ENCODE measurements around the gene HS3ST3A1. TPM values are rescaled to one million over a fixed set of nuclear protein-coding genes. Genes with fewer than 3 reads are reported as not detected.

Gene HS3ST3A1
- total RNA-seq, 1 donor from 2014 or later: not detected

GRCh38 chr17:13561606-13562270 lies 40.0 kb downstream of the HS3ST3A1 start:
- ChIA-PET CTCF (no interaction called here), POLR2A (no interaction called here)
- intact Hi-C loops (cut with micrococcal nuclease): no loop called here
- H3K4me1 Mint-ChIP-seq: no peaks in the 10 kb centered on the region
- DNase-seq (no peak), ATAC-seq (ENCODE audit: low read depth) (no peak)
- no peaks in the 10 kb centered on the region for H3K27me3 Mint-ChIP-seq
- no peak overlapping the region for H3K4me3 Mint-ChIP-seq
- H3K9me3 Mint-ChIP-seq: no peaks in the 10 kb centered on the region
- no peak overlapping the region for H3K27ac Mint-ChIP-seq
- TF ChIP-seq, protein P1, sequence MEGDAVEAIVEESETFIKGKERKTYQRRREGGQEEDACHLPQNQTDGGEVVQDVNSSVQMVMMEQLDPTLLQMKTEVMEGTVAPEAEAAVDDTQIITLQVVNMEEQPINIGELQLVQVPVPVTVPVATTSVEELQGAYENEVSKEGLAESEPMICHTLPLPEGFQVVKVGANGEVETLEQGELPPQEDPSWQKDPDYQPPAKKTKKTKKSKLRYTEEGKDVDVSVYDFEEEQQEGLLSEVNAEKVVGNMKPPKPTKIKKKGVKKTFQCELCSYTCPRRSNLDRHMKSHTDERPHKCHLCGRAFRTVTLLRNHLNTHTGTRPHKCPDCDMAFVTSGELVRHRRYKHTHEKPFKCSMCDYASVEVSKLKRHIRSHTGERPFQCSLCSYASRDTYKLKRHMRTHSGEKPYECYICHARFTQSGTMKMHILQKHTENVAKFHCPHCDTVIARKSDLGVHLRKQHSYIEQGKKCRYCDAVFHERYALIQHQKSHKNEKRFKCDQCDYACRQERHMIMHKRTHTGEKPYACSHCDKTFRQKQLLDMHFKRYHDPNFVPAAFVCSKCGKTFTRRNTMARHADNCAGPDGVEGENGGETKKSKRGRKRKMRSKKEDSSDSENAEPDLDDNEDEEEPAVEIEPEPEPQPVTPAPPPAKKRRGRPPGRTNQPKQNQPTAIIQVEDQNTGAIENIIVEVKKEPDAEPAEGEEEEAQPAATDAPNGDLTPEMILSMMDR (IDR thresholded peaks at IDR 0.05): no peak
- no peaks in the 10 kb centered on the region for H3K36me3 Mint-ChIP-seq (ENCODE audit: low read depth)

DNA sequence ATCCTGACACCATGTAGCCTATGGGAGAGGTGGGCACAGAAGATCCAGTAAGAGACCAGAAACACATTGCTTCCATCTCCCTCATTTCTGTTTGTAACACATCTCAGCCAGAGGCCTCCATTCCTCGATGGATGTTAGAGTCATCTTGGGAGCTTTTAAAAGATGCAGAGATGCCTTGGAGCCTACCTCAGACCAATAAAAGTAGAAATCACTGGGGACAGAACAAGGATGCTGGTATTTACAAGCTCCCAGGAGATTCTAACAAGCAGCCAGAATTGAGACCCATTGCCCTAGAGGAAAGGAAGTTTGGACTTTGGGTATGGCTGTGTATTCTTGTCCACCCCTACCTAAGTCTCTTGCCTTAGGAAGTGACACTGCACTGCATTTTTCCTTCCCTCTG lies 40.8 kb downstream of the HS3ST3A1 start:
- Mint-ChIP-seq H3K9me3 (no peaks in the 10 kb centered on the region), H3K4me3 (no peak overlapping the region), H3K4me1 (no peaks in the 10 kb centered on the region), H3K36me3 (ENCODE audit: low read depth) (no peaks in the 10 kb centered on the region), H3K27me3 (no peaks in the 10 kb centered on the region), H3K27ac (no peak overlapping the region)
- CTCF ChIA-PET: no interaction called here
- intact Hi-C loops (cut with micrococcal nuclease): no loop called here
- ATAC-seq (ENCODE audit: low read depth) (no peak), DNase-seq (no peak)
- TF ChIP-seq, protein P1 (IDR thresholded peaks at IDR 0.05): no peak
- POLR2A ChIA-PET: no interaction called here

DNA sequence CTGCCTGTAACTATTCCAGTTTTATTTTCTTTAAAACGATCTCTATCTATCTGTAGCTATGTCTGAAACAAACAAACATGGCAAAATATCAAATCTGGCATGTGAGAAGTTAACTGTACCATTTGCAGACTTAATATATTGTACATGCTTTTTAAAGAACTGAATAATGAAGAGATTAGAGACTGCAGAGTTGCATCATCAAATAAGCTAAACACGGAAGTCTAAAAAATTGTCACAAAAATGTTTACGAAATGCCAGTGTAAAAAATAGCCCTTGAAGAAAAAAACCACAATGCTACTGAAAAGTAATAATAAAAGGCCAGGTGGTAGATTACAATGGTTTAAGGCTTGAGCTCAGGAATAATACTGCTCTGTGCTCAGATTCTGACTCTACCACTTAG lies 43.1 kb downstream of the HS3ST3A1 start:
- ATAC-seq (ENCODE audit: low read depth): no peak
- TF ChIP-seq, protein P1 (IDR thresholded peaks at IDR 0.05): no peak
- H3K4me1 Mint-ChIP-seq: no peaks in the 10 kb centered on the region
- intact Hi-C loops (cut with micrococcal nuclease): no loop called here
- H3K36me3 Mint-ChIP-seq (ENCODE audit: low read depth): no peaks in the 10 kb centered on the region
- DNase-seq: no peak
- H3K27me3 Mint-ChIP-seq: peaks cover 4% of the 10 kb centered on the region
- no peak overlapping the region for H3K4me3 Mint-ChIP-seq
- ChIA-PET POLR2A (no interaction called here), CTCF (no interaction called here)
- no peak overlapping the region for H3K27ac Mint-ChIP-seq
- no peaks in the 10 kb centered on the region for H3K9me3 Mint-ChIP-seq

DNA sequence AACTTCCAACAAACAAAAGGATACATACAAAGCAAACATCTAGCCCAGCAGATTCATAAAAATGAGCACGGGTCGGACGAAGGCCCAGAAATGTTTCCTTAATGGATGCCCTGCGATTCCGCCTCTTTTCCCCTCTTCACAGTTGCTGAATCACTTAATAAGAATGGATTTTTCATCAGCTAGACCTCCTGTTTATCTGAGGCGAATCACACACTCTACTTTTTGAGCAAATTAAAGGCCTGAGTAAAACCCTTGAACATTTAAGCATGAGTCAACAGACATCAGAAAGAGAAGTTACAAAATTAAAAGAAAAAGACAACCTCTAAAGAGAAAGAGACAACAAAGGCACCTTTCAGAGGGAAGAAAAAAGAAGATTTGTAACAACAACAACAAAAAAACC lies 44.7 kb downstream of the HS3ST3A1 start:
- no peaks in the 10 kb centered on the region for H3K4me1 Mint-ChIP-seq
- H3K27me3 Mint-ChIP-seq: peaks cover 4% of the 10 kb centered on the region
- H3K9me3 Mint-ChIP-seq: no peaks in the 10 kb centered on the region
- no peak overlapping the region for H3K4me3 Mint-ChIP-seq
- H3K27ac Mint-ChIP-seq: no peak overlapping the region
- POLR2A ChIA-PET: interaction anchor here (0.7 kb wide), 1 partner anchor 653 kb away, joined by 3 read pairs; no protein-coding TSS in a partner anchor
- CTCF ChIA-PET: no interaction called here
- TF ChIP-seq, protein P1 (IDR thresholded peaks at IDR 0.05): no peak
- no peaks in the 10 kb centered on the region for H3K36me3 Mint-ChIP-seq (ENCODE audit: low read depth)
- intact Hi-C loops (cut with micrococcal nuclease): no loop called here
- no peak for DNase-seq
- ATAC-seq (ENCODE audit: low read depth): no peak

DNA sequence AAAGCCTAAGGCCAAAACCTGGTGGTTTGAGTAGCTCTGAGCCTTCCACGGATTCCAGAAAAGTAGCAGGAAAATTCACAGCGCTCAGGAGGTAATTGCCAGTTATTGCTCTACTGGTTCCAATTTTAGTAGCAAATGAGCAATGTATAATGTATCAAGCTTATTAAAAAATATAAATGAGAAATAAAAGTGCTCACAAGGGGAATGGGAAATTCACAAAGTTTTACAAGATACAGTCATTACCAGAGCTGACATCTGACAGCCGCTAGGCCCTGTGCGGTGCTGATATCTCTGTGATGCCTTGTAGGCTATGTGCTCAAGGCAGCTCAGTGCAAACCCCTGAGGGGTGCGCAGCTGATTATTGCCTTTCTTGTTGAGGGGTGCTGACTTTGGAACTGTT lies 47.5 kb downstream of the HS3ST3A1 start:
- CTCF ChIA-PET: no interaction called here

More for the DNA sequence above, 47.5 kb downstream of the HS3ST3A1 start:
- no peaks in the 10 kb centered on the region for H3K4me1 Mint-ChIP-seq
- H3K27ac Mint-ChIP-seq: no peak overlapping the region
- intact Hi-C loops (cut with micrococcal nuclease): no loop called here
- POLR2A ChIA-PET: no interaction called here
- peaks cover 9% of the 10 kb centered on the region for H3K9me3 Mint-ChIP-seq
- H3K36me3 Mint-ChIP-seq (ENCODE audit: low read depth): no peaks in the 10 kb centered on the region
- DNase-seq (no peak), ATAC-seq (ENCODE audit: low read depth) (no peak)
- TF ChIP-seq, protein P1 (IDR thresholded peaks at IDR 0.05): no peak
- peaks cover 4% of the 10 kb centered on the region for H3K27me3 Mint-ChIP-seq
- H3K4me3 Mint-ChIP-seq: no peak overlapping the region

Data from activated B cell treated with CpG ODN at 0.5 μM for 24 hours (primary cell).